ENCODE results near the gene TECRL.

Gene TECRL

DNA sequence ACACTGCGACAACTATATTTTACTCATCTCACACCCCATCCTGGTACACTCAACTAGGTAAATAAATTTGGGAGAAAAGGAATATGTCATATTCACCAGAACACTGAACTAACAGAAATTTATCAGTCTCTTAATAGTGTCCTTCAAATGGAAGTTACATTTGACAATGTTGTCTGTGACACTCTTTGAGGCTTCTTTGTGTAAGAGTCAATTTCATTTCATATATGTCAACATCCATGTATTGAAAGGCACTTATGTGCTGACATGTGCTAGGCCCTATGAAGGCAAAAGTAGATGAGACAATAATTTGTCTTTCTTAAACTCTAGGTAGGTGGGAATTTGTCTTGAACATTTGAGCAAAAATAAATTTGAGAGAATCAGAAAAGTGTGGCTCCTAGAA, 82.0 kb downstream of the TECRL start:
- DNase-seq (ENCODE audit: low read depth) = no peak

DNA sequence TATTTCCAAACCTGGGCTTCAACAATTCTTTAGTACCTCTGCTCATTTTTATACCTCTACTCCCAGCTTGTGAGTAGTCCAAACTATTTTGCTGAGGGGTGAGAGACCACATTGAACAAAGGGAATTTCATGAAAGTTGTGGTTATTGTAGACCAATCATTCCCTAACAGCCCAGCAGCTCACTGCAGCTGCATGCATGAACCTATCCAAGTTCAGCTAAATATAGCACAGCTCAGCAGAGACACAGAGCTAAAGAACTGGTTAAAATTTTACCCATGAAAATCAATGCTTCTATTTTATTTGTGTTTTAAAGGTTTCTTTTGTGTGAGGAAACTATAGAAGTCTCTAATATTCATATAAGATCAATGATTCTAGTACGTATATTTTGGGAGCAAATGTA, 82.7 kb downstream of the TECRL start:
- DNase-seq (ENCODE audit: low read depth) = no peak

DNA sequence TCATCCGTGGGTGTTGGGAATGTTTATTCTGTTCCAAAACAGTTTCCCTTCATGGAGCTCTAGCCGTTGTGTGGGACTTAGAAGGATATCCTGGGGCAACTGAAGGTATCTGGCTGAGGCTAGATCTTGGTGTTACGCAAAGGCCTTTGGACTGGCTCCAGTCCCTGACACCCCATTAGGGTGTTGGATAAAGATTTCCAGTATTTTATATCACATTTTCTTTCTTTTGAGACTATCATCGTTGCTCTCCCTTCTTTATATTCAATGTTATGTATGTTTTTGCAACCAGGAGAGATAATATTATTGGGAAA, 103.0 kb downstream of the TECRL start:
- DNase-seq (ENCODE audit: low read depth) = no peak

DNA sequence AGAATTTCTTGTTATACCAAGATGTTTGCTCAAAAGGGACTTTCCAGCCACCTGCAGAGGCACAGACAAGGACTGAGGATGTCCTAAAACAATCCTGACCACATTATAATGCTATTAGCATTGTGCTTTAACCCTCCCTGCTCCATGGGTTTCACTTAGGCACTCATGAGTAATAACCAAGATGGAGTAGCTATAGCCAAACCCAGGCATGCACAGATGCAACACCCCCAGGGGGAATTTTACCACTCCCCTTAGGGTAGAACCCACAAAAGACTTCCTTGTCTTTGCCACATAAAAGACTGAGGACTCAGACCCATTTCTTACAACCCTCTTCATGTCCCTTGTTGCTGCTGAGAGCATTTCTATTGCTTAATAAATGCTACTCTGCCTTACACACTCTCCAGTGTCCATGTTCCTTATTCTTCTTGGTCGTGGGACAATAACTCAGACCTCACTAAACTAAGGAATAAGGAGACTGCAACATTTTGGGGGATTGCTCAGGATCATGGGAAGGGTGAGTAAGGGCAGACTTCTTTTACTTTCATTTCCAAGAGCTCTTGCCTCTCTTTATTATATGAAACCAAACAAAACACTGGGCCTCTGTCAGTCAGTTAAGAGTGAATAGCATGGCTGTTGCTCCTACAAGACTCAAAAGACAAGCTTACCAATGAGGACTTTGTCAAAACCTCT, 103.5 kb downstream of the TECRL start:
- DNase-seq (ENCODE audit: low read depth) = no peak

DNA sequence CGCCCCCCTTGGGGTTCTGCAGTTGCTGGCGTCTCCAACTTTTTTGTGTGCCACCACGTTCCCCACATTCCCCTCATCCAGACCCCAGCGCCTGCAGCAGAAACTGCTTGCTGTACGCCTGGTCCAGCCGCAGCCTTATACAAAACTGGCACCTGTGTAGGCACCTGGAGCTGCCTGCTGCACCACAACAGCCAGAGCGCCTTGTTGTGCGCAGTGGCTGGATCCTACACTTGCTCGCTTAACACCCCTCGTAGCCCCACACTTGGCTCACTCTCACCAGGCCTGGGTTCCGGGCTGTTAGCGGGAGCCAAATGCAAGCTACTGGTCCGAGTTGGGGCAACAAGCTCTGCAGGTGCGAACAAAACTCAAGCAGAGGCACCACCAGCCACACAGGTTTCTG, 136.8 kb downstream of the TECRL start:
- no peak for DNase-seq (ENCODE audit: low read depth)

DNA sequence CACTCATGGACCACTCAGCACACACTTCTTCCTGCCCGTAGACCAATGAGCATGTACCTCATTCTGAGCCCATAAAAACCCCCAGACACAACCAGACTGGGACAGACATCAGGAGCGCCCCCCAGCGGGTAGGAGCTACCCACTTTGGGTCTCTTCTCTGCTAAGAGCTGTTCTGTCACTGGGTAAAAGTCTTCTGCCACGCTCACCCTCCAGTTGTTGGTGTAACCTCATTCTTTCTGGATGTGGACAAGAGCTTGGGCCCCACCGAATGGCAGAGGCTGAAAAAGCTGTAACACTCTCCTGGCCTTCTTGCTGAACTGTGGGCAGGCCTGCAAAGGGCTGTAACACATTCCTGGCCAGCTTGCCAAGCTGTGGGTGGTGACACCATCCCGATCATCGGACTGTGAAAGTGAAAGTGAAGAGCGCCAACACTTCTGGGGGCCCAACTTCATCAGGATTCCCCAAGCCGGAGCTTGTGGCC, 137.6 kb downstream of the TECRL start:
- DNase-seq (ENCODE audit: low read depth) = no peak

DNA sequence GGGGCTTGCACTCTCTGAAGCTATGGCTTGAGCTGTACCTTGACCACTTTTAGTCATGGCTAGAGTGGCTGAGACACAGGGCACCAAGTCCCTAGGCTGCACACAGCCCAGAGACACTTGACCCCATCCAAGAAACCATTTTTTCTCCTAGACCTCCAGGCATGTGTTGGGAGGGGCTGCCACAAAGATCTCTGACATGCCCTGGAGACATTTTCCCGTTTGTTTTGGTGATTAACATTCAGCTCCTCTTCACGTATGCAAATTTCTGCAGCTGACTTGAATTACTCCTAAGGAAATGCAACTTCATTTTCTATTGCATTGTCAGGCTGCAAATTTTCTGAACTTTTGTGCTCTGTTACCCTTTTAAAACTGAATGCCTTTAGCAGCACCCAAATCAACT, 142.6 kb downstream of the TECRL start:
- no peak for DNase-seq (ENCODE audit: low read depth)

DNA sequence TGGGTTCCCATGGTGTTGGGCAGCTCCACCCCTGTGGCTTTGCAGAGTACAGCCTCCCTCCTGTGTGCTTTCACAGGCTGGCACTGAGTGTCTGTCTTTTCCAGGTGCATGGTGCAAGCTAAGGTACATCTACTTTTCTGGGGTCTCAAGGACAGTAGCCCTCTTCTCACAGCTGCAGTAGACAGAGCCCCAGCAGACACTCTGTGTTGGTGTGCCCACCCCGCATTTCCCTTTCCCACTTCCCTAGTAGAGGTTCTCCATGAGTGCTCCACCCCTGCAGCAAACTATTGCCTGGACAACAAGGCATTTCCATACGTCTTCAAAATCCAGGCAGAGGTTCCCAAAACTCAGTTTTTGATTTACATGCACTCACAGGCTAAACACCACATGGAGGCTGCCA, 143.0 kb downstream of the TECRL start:
- DNase-seq (ENCODE audit: low read depth) = no peak

DNA sequence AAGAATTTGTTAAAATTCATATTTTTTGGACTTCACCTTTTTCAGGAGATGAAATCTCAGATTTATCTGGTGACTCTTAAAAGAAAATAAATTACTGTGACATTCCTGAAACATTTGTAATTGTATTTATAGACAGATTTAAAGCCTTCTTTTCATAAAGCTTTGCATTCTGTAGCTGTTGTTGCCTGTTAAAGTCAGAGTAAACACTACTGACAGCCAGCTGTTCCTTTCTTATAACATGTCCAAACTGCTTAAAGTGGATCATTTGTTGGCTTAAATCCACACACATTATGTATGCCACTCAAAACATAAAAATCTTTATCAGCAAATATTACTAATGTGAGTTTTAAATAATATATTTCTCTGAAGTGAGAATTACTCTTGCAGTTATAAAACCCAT, 157.5 kb downstream of the TECRL start:
- no peak for DNase-seq (ENCODE audit: low read depth)

DNA sequence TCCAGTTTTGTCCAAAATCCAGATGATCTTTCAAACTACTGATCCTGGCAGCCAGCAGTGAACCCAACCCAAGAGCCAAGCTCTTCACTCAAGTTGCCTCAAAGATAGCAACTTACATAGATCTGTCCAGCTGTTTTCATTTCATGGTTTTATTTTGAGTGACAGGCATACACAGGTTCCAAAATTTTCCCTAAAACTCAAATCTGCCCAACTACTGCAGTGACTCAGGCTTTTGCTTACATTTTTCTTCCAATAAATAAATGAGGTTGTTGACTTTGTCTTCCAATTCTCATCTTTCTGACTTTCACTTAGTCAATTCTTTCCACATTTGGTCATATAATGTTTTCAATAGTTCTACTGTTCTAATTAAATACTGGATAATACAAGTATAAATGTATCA, 158.8 kb downstream of the TECRL start:
- DNase-seq (ENCODE audit: low read depth) = no peak

DNA sequence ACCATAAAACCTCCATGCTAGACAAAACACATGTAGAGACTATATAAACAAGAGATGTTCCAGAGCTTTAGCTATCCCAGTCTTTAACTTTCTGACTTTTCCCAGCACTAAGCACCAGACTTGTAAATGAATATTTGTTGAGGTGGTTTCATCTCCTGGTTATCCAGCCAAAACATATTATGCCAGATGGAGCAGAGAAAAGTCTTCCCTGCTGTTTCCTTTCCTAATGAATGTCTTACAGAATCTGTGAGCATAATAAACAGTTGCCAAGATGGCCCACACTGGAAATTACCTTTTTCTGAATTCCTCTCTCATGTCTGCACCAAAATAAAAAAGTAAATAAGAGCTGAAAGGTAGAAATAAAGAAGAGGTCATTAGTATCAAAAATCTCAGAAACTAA, 159.2 kb downstream of the TECRL start:
- DNase-seq (ENCODE audit: low read depth) = no peak

DNA sequence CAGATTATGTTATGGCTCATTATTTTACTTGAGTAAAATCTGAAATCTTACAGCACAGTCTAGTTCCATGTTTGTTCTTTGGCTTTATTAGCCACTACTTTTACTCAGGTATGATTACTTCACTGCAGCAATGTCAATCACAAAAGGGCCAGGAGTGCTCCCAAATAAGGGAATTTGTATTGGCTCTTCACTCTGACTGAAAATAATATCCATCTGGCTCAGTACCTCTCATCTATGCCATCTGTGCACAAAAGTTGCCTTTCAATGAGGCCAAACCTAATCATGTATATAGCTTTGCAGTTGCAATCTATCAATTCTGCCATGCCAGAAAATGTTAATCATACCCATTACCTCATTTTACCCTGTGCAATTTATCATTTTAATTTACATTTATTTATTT, 161.1 kb downstream of the TECRL start:
- DNase-seq (ENCODE audit: low read depth) = no peak

DNA sequence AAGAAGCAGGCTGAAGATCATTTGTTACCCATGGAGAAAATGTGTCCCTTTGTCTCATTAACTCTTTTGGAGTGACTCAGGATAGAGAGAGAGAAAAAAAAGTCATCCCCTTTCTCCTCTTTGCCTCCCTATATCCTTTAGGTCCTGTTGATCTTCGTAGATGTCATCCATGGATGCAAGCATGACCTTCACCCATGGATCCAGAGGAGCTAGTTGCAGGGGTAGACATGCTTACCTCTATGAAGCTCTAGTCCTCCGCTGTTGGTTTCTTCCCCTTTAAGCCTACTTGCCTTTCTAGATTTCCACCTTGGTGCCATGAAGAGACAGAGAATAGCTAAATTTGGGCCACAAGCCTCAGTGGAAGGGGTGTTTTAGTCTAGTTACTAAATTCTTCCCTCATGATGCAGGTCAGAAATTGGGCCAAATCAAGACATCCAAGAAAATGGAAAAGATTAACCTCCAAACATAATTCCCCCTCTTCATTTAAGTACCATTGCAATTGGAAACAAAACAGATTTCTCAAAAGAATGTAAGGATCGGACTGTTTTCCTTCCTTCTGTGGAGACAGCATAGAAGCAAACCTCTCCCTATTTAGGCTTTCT, 178.4 kb downstream of the TECRL start:
- DNase-seq (ENCODE audit: low read depth) = no peak

Measured in activated T-cell treated with anti-CD3 and anti-CD28 coated beads for 24 hours (primary cell).